OCI-LY1 (cell line): Measurements from ENCODE around the gene OR2V2.
"Not testable (repeated sequence)": the region's sequence is repeated elsewhere in the genome, so short reads cannot be mapped to it uniquely, and the experiment has no call there.

Experiments
- EZH2 ChIP-seq: fragments of 200-600 bp; sonication (generic), shearing (Covaris generic); IDR thresholded peaks from 2 replicates; pipeline ENCODE4 v1.8.0; 2017; ENCODE audit warnings: borderline replicate concordance, mixed run types, mild to moderate bottlenecking, antibody characterized with exemption, low read length, moderate library complexity, mixed read lengths
- TF ChIP-seq, protein P1 (sequence below): fragments of 200-600 bp; sonication (generic), shearing (Covaris generic); IDR thresholded peaks from 2 replicates; pipeline ENCODE4 v1.5.1; 2017; ENCODE audit warnings: mild to moderate bottlenecking, antibody characterized with exemption, low read length, moderate library complexity, mixed read lengths

DNA sequence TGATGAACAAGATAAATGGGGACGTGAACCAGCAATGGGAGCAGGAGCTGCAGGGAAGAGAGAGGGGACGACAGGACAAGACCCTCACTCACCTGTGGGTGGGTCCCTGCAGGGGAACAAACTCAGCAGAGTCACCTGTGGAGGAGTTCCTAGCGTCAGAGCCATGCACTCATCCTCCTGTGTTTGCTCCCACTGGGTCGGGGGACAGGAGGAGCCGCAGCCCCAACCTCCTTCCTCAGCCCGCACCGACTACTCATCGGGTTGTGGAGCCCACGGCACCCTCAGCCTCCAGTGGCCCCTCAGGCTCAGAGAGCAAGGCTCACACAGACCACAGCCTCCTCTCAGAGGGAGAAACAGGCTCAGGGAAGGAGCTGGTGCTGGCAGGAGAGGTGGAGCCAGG, 17.3 kb upstream of the OR2V2 start:
- TF ChIP-seq, protein P1, sequence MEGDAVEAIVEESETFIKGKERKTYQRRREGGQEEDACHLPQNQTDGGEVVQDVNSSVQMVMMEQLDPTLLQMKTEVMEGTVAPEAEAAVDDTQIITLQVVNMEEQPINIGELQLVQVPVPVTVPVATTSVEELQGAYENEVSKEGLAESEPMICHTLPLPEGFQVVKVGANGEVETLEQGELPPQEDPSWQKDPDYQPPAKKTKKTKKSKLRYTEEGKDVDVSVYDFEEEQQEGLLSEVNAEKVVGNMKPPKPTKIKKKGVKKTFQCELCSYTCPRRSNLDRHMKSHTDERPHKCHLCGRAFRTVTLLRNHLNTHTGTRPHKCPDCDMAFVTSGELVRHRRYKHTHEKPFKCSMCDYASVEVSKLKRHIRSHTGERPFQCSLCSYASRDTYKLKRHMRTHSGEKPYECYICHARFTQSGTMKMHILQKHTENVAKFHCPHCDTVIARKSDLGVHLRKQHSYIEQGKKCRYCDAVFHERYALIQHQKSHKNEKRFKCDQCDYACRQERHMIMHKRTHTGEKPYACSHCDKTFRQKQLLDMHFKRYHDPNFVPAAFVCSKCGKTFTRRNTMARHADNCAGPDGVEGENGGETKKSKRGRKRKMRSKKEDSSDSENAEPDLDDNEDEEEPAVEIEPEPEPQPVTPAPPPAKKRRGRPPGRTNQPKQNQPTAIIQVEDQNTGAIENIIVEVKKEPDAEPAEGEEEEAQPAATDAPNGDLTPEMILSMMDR: not testable (repeated sequence)
- not testable (repeated sequence) for TF ChIP-seq EZH2
